ENCODE data around the gene PAK5.

Gene PAK5

GRCh38 chr20:9493803-9494202 lies 345.1 kb downstream of the PAK5 start:
- no peak for DNase-seq (ENCODE audit: low spot score)

- no peak for DNase-seq (ENCODE audit: low spot score)
Observed at GRCh38 chr20:9492067-9492466, 346.8 kb downstream of the PAK5 start.

- no peak for DNase-seq (ENCODE audit: low spot score)
Observed at GRCh38 chr20:9491324-9491723, 347.6 kb downstream of the PAK5 start.

- no peak for DNase-seq (ENCODE audit: low spot score)
Observed at GRCh38 chr20:9490631-9491030, 348.2 kb downstream of the PAK5 start.

GRCh38 chr20:9490161-9490560 lies 348.7 kb downstream of the PAK5 start:
- no peak for DNase-seq (ENCODE audit: low spot score)

- DNase-seq (ENCODE audit: low spot score): peak; percentile 65
Observed at GRCh38 chr20:9488063-9488462, 350.8 kb downstream of the PAK5 start.
